Mesodermal cell (in vitro differentiated cells): Measurements from ENCODE around the gene NCK2.

ENCODE experiments used
- H3K27ac ChIP-seq: 2 replicates; pipeline ENCODE4 v1.7.0; 2013; ENCODE audit warnings: mild to moderate bottlenecking, low read depth, low read length, moderate library complexity; ENCODE audit not compliant: severe bottlenecking
- H3K36me3 ChIP-seq: 2 replicates; pipeline ENCODE4 v1.7.1; 2013; ENCODE audit warnings: mild to moderate bottlenecking, low read length, moderate library complexity; ENCODE audit not compliant: control insufficient read depth, insufficient read depth
- H3K4me1 ChIP-seq: one replicate; pipeline ENCODE4 v1.7.1; 2013; ENCODE audit warnings: mild to moderate bottlenecking, low read length; ENCODE audit not compliant: insufficient read depth, control insufficient read depth, poor library complexity, severe bottlenecking
- H3K4me3 ChIP-seq: 2 replicates; pipeline ENCODE4 v1.7.0; 2013; ENCODE audit warnings: low read length, control low read depth, mild to moderate bottlenecking; ENCODE audit not compliant: insufficient read depth, poor library complexity, severe bottlenecking; ENCODE audit errors: extremely low read depth
- H3K9me3 ChIP-seq: 2 replicates; pipeline ENCODE4 v1.7.1; 2013; ENCODE audit warnings: mild to moderate bottlenecking, low read length, moderate library complexity; ENCODE audit not compliant: control insufficient read depth
- WGBS, 2 experiments: methylation state at CpG; one replicate each; pipeline ENCODE4 v1.1.5; 2013; ENCODE audit warnings: missing lambda C conversion rate in 2 of 2; ENCODE audit not compliant: insufficient coverage in 2 of 2; 5-methylcytosine and 5-hydroxymethylcytosine counted together

NCK2 gene

GRCh38 chr2:105845976-105846375, 101.3 kb downstream of the NCK2 start:
- H3K4me1 ChIP-seq, result peaks cover 10% of the 10 kb centered on the region
- 88 to 90% methylated on average over 1 to 2 of the region's 3 CpGs for WGBS, 2 experiments
- peaks cover 16% of the 10 kb centered on the region for H3K36me3 ChIP-seq
- H3K4me3 ChIP-seq, result no peak overlapping the region
- no peak overlapping the region for H3K27ac ChIP-seq
- no peaks in the 10 kb centered on the region for H3K9me3 ChIP-seq

DNA sequence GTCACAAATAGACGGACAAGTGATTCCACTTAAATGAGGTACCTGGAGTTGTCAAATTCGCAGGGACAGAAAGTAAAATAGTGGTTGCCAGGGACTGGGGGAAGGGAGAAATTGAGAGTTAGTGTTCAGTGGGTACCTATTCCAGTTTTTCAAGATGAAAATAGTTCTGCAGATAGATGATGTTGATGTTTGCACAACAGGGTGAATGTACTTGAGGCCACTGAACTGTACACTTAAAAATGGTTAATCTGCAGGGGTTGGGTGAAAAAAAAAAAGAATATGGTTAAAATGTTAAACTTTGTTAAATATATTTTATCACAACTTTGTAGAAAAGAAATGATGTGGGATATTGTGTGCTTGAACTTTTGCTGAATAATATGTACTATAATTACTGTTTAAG, 102.3 kb downstream of the NCK2 start:
- no peak overlapping the region for H3K4me3 ChIP-seq
- H3K36me3 ChIP-seq, result peaks cover 16% of the 10 kb centered on the region
- no peaks in the 10 kb centered on the region for H3K9me3 ChIP-seq
- no peak overlapping the region for H3K27ac ChIP-seq
- peaks cover 10% of the 10 kb centered on the region for H3K4me1 ChIP-seq
- WGBS, 2 experiments, result 97 to 100% methylated on average over 2 of the region's 2 CpGs

- WGBS, 2 experiments, result 86 to 92% methylated on average over 3 to 4 of the region's 7 CpGs
Observed at GRCh38 chr2:105848367-105848766, 103.7 kb downstream of the NCK2 start.

GRCh38 chr2:105849431-105850179, 104.9 kb downstream of the NCK2 start:
- Histone ChIP-seq H3K4me3 (no peak overlapping the region), H3K27ac (no peak overlapping the region), H3K9me3 (no peaks in the 10 kb centered on the region), H3K36me3 (peaks cover 16% of the 10 kb centered on the region), H3K4me1 (peaks cover 2% of the 10 kb centered on the region)
- WGBS, 2 experiments, result 89 to 95% methylated on average over 2 to 3 of the region's 4 CpGs

More at GRCh38 chr2:105848367-105848766, 103.7 kb downstream of the NCK2 start:
- Histone ChIP-seq H3K9me3 (no peaks in the 10 kb centered on the region), H3K4me3 (no peak overlapping the region), H3K4me1 (peaks cover 8% of the 10 kb centered on the region), H3K27ac (no peak overlapping the region), H3K36me3 (peaks cover 16% of the 10 kb centered on the region)

DNA sequence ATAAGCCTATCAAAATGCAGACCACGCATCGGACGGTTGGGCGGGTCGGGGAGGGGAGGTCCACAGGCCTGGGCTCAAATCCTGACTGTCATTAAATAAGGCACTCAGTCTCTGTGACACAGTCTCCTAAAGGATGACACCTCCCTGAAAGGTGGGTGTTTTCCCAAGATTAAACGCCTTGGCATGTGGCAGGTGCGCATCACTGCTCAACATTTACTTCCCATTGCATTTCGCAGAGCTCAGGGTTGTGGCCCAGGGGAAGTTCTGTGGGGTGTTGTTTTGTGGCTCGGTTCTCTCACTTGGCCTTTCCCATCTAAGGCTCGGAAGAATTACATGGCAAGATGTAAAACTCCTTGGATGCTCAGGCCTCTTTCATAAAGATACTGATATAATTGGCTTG, 107.4 kb downstream of the NCK2 start:
- no peaks in the 10 kb centered on the region for H3K4me1 ChIP-seq
- peaks cover 26% of the 10 kb centered on the region for H3K36me3 ChIP-seq
- no peak overlapping the region for H3K4me3 ChIP-seq
- H3K9me3 ChIP-seq, result no peaks in the 10 kb centered on the region
- H3K27ac ChIP-seq, result no peak overlapping the region
- 94 to 98% methylated on average over 3 to 8 of the region's 10 CpGs for WGBS, 2 experiments

DNA sequence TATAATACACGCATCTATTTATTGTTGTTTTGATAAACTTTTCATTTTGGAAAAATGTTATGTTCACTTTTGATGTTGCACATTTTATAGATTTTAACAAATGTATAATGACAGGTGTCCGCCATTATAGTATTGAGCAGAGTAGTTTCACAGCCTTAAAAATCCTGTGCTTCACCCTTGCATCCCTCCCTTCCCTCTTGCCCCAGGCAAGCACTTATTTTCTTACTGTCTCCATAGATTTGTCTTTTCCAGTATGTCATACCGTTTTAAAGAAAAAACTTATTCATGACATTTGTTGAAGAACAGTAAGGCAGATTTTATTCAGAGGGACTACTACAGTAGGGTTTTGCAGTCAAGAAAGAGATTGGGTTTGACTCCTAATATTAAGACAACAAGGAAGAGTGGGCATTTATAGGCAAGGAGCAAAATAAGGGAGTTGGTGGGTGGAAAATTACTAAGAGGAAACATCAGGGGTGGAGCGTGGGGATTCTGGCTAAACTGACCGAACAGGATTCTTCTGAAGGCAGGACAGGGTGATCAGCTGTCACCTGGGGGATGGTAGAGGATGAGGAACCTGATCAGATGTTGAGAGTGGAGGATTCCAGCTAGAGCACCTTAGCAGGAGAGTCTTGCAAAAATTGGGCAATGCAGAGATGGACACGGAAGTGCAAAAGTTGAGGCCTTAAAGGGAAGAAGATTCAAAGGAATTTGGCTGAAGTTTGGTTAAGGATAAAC, 108.8 kb downstream of the NCK2 start:
- Histone ChIP-seq H3K4me1 (no peaks in the 10 kb centered on the region), H3K9me3 (no peaks in the 10 kb centered on the region), H3K27ac (no peak overlapping the region), H3K4me3 (no peak overlapping the region), H3K36me3 (peaks cover 26% of the 10 kb centered on the region)
- WGBS, 2 experiments, result 89 to 98% methylated on average over 4 of the region's 6 CpGs

GRCh38 chr2:105854972-105855371, 110.3 kb downstream of the NCK2 start:
- H3K4me1 ChIP-seq, result no peaks in the 10 kb centered on the region
- no peak overlapping the region for H3K4me3 ChIP-seq
- peaks cover 29% of the 10 kb centered on the region for H3K36me3 ChIP-seq
- 93 to 96% methylated on average over 14 to 15 of the region's 16 CpGs for WGBS, 2 experiments
- no peak overlapping the region for H3K27ac ChIP-seq
- no peaks in the 10 kb centered on the region for H3K9me3 ChIP-seq

GRCh38 chr2:105856581-105856980, 111.9 kb downstream of the NCK2 start:
- WGBS, 2 experiments, result 100% methylated on average over 2 of the region's 3 CpGs
- Histone ChIP-seq H3K36me3 (peaks cover 33% of the 10 kb centered on the region), H3K9me3 (no peaks in the 10 kb centered on the region), H3K4me3 (no peak overlapping the region), H3K27ac (no peak overlapping the region), H3K4me1 (no peaks in the 10 kb centered on the region)

DNA sequence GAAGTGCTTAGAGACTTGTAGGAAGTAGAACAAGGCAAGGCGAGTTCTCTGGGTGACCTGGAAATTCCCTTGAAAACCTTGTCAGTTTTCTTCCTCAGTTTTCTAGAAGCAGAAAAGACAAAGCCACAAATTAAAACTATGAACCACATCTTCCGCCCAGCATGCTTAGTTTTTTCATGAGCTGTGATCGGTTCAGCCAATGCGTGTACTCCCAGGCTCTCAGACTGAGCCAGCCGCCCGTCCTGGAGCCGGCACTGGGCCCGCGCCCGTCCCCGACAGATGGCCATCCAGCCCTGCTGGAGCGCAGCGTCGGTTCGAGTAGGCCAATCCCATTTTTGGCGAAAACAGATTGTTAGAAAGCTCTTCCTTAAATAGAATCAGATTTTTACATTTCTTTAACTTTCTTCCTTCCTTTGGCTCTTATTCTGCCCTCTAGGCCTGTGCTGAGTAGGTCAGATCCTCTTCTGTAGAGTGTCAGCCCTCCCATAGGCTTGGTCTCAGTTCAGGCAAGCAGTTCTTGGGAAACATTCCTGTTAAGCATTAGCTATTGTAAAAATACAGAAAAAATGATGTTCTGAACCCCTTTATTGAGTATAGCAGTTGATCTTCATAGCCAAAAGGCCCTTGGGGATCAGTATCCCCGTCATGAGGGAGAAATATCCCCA, 112.5 kb downstream of the NCK2 start:
- H3K9me3 ChIP-seq, result no peaks in the 10 kb centered on the region
- no peak overlapping the region for H3K4me3 ChIP-seq
- no peaks in the 10 kb centered on the region for H3K4me1 ChIP-seq
- WGBS, 2 experiments, result 85 to 92% methylated on average over 8 to 15 of the region's 17 CpGs
- no peak overlapping the region for H3K27ac ChIP-seq
- peaks cover 33% of the 10 kb centered on the region for H3K36me3 ChIP-seq

DNA sequence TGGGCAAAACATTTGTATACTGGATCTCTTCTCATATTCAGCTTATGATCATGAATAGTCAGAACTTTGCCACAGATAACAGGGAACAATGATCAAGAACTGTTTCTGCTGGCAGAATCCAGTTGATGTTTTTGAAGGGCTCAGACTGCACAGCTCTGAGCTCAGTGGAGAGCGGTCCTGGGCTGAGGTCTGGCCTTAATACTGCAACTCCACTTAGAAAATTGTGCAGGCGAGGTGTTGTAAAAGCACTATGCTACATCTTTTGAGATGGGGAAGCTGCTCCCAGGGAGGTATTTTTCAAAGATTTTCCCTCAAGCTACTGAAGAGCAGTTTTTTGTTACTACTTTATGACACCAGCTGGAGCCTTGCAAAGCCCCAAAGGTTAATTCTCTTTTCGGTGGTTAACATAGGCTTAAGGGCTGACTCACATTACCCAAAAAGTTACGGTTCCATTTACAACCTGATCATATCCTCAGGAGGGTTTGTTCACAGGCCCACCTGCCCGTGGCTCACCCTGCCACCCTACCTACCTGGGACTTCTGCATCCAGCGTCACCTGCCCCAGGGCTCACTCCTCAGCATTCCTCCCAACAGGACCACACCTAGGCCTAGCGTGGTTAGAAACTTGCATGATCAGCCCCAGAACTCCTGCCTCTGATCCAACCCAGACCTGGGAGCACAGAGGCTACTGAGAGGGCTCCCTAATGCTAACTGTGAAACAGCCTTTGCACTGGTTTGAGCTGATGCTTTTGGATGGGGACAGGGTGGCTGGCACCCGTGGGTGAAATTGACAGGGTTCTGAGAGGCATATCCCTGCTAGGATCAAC, 114.4 kb downstream of the NCK2 start:
- no peak overlapping the region for H3K27ac ChIP-seq
- no peaks in the 10 kb centered on the region for H3K9me3 ChIP-seq
- no peak overlapping the region for H3K4me3 ChIP-seq
- no peaks in the 10 kb centered on the region for H3K4me1 ChIP-seq
- H3K36me3 ChIP-seq, result peaks cover 35% of the 10 kb centered on the region
- WGBS, 2 experiments, result 78 to 93% methylated on average over 6 to 8 of the region's 8 CpGs
